Stimulated activated CD8-positive, alpha-beta memory T cell treated with anti-CD3 and anti-CD28 coated beads, Interleukin-15, amount 100 ng/mL, for 1 hour (primary cell): ENCODE measurements around the gene TECPR2.

Source experiments
- DNase-seq: peaks from one replicate; pipeline ENCODE4 v3.0.0-alpha.2; 2020; ENCODE audit warnings: low read depth

TECPR2 gene

DNA sequence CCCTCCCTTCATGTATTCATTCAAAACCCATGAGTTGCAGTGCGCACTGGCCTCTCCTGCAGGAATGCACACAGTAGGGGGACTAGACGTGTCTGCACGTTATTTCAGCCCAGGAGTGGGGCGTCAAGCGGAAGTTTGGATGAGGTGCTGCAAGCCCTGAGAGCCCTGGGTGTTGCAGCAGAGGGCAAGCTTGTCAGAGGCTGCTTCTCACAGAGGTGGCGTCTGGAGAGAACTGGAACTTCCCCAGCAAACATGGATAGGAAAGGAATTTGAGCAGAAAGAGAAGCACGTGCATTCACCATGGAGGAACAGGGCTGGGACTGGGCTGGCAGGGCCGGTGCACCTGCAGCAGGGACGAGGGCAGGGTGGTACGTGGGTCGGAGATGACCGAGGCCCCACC, 64.9 kb downstream of the TECPR2 start:
- no peak for DNase-seq

DNA sequence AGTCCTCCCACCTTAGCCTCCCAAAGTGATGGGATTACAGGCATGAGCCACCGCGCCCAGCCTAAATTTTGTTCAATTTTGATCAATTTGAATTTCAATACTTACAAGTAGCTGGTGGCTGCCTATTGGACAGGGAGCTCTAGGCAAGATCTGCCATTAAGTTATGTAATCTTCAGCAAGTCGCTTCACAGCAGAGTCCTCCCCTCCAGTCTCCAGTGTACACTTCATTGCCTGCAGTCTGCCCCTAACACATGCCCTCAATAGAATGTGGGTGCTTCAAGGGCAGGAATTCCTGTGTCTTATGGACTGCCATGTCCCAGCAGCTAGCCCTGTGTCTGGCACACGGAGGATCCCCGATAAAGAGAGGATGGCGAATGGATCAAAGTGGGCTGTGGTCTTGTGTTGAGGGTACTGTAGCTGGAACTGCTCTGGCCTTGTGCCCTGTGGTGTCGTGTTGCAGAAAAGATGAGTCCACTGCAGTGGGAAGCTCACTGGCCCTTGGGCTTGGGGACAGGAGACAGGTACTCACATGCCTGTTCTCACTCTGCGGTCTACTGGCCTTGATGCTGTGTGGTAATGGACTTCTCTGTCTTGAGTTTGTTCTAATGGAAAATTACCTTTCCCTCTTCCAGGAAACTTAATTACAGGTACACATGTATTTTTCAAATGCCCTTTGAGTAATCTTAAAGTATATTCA, 67.6 kb downstream of the TECPR2 start:
- no peak for DNase-seq

DNA sequence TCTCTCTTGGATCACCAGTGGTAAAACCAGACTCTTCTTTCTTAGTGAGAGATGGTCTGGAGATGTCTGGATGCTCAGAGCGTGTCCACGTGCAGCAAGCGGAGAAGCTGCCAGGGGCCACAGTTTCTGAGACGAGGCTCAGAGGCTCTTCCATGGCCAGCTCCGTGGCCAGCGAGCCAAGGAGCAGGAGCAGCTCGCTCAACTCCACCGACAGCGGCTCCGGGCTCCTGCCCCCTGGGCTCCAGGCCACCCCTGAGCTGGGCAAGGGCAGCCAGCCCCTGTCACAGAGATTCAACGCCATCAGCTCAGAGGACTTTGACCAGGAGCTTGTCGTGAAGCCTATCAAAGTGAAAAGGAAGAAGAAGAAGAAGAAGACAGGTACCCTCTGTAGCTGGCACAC, 69.0 kb downstream of the TECPR2 start:
- DNase-seq, result no peak

DNA sequence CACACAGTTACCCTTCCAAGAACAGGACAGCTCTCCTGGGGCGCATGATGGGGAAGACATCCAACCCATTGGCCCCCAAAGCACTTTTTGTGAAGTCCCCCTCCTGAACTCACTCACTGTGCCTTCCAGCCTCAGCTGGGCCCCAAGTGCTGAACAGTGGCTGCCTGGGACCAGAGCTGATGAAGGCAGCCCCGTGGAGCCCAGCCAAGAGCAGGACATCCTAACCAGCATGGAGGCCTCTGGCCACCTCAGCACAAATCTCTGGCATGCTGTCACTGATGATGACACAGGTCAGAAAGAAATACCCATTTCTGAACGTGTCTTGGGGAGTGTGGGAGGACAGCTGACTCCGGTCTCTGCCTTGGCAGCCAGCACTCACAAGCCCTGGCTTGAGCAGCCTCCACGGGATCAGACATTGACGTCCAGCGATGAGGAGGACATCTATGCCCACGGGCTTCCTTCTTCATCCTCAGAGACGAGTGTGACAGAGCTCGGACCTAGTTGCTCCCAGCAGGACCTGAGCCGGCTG, 72.0 kb downstream of the TECPR2 start:
- DNase-seq, result no peak

DNA sequence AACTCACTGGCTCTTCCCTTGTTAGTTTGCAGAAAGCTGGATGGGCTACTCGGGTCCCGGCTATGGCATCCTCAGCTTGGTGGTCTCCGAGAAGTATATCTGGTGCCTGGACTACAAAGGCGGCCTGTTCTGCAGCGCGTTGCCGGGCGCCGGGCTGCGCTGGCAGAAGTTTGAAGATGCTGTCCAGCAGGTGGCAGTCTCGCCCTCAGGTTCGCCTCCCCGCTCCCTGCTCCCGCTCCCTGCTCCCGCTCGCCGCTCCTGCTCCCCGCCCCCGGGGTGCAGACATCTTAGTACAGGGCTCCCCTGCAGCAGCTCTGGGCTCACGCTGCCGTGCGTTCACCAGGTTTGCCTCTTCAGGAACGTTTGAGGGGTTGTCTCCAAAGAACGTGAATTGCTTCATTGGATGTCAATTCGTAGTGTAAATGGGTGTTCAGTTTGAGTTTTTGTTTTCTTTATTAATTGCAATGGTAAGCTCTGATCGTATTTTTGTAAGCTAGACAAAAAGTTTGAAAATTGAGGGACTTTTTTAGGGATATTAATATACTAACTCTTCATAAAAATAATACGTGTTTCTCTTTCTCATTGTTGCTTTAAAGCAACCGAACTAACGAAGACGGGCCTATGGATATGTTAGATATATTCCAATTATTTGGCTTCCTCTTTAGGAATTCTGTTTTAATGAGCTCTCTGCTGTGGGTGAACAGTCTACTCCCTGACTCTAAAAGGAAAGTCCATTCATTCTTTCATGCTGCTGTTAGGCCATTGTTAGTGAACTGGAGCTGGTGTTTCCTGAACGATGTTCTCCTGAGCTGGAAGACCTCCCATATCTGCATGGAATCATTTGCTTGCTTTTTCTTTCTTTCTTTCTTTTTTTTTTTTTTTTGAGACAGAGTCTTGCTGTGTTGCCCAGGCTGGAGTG, 75.5 kb downstream of the TECPR2 start:
- peak; percentile 27 for DNase-seq

DNA sequence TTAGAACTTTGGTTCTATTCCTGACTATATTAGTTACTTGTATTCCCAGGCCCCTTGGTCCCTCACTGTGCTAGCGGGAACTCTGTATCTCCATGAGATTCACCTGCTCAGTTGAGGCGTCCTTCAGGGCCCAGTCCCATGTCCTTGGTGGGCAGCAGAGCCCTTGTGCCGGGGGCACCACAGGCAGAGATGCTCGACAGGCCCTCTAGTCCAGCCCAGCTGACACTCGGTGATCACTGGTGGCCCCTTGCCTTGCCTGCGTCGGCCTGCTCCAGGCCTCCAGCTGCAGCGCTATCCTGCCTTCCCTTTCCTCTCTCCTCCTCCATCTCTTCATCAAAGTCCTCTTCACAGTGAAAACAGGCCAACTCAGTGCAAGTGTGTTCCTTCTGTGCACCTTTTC, 76.8 kb downstream of the TECPR2 start:
- no peak for DNase-seq

DNA sequence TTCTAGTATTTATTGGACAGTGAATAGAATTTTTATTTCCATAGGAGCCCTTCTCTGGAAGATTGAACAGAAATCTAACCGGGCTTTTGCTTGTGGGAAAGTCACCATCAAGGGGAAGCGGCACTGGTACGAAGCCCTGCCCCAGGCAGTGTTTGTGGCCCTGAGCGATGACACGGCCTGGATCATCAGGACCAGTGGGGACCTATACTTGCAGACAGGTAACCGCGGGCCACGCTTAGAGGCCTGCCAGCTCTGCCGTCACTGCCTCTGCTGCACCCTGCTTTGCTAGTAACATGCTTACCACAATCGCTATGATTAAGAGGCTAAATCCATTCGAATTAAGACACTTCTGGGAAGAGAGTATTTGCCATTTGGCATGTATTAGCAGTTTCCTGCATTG, 77.7 kb downstream of the TECPR2 start:
- no peak for DNase-seq

DNA sequence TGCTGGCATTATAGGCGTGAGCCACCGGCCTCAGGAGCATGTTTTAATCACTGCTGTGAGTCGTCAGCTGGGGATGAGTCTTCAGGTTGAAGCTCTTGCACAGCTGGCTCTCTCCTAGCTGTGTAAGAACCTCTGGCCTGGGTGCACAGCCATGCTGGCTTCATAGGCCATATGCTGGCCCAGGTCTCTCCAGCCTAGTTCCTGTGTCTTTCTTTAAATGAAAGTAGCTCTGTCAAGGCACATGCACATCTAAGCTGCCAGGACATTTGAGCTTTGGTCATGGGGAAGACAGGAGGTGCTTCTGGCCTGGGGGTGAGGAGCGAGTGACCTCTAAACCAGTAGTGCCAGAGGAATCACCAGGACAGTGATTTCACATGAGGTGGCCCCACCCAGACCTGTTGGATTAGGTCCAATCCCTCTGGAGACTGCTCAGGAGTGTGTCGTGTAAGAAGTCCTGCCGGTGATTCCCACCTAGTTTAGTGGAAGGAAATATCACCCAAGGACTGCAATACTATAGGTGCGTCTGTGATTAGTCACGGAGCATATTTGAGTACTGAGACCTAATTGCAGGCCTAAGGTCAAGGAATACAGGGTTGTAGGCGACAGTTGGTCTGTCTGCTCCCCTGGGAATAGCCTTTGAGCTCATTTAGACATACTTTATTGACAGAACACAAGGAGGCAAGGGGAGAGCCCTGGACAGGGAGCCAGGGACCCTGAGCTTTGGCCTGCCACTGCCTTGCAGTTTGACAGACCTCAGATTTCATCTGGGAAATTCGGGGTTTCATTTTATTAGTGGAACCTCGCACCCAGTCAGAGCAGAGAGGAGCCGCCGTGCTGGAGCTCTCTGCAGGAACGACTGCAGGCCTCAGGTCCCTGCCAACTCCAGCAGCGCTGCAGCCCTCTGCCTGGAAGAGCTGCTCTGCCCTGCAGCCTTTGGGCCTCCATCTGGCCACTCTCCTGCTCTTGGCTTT, 79.8 kb downstream of the TECPR2 start:
- no peak for DNase-seq

DNA sequence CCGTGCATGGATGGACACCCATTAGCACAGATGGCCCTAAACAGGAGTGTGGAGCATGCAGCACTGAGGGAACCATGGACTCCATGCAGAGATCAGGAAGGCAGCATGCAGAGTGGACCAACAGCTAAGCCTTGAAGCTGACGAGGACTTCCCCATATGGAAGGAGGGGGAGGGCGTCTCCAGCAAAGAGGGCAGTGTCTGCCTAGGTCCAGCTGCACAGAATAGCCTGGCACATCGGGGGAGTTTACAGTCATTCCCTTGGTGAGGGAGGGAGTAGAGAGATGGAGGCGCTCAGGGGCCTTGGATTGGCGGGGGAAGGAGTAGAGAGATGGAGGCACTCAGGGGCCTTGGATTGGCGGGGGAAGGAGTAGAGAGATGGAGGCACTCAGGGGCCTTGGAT, 82.3 kb downstream of the TECPR2 start:
- no peak for DNase-seq

DNA sequence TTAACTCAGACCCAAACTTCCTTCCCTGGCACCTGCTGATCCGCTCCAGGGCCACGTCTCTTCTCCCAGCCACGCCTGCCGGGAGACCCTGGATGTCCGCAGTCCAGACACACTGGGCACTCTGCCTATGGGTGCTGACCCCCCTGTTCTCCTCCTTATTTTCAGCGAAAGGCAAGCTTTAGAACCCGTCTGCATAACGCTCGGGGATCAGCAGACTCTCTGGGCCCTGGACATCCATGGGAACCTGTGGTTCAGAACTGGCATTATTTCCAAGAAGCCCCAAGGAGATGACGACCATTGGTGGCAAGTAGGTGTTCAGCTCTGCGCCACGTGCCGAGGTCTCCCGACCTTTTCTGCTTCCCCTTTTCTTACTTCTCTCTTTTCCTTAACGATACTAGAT, 82.9 kb downstream of the TECPR2 start:
- DNase-seq, result no peak

DNA sequence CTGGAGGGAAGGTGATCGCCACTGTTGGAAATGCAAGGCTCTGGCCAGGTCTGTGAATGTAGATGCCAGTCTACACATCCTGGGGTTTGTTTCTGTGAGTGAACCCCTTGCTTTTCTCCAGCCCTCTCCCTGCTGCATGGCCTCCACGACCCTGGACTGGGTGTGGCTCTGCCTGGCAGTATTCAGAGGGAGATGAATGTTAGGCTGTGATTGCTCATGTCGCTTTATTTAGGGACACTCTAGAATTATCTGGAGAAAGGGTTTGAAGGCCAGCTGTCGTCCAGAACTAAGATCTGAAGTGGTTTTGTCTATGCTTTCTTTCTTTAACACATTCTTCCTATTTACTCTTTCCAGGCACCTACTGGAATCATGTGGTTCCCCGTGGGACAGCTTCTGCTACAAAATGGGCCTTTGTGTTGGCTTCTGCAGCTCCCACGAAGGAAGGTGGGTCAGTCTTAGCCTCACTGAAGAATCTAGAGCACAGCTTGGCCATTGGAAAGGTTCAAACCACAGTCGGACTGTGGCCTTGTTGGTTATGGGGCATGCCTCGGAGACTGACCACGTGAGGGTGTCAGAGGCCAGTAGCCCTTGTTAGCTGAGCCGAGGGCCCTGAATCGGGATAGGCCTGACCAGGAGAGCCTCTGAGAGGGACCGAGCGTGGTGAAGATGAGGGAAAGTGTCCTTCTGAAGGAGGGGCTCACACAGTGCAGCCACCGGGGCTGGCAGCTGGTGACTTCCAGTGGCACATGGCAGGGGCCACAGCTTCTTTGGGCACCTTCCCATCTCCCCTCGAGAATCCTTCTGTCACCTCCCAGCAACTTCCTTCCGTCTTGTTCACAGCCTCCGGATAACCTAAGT, 87.7 kb downstream of the TECPR2 start:
- DNase-seq, result no peak

DNA sequence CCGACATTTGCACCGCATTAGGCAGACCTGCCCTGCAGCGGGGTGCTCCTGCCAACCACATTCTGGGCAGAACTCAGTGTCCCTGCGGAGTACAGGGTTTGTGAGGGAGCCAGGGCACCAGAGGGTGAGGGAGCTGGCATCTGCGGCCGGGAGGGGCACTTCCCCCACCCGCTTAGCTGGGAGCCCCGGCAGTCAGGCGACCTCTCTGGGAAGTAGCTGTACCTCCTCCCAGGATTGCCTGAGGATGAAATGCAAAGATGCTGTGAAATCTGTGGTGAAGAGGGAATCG, 88.3 kb downstream of the TECPR2 start:
- no peak for DNase-seq

DNA sequence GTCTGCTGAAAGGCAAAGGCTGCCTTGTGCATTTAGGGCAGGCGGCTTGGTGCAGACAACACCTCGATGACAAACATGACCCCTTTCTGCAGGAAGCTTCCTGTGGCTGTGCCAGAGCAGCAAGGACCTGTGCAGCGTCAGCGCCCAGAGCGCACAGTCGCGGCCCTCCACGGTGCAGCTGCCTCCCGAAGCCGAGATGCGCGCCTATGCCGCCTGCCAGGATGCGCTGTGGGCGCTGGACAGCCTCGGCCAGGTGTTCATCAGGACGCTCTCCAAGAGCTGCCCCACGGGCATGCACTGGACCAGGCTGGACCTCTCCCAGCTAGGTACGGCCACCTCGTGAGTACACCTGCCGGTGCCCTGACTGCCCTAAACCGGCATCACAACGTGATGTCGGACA, 89.6 kb downstream of the TECPR2 start:
- no peak for DNase-seq

DNA sequence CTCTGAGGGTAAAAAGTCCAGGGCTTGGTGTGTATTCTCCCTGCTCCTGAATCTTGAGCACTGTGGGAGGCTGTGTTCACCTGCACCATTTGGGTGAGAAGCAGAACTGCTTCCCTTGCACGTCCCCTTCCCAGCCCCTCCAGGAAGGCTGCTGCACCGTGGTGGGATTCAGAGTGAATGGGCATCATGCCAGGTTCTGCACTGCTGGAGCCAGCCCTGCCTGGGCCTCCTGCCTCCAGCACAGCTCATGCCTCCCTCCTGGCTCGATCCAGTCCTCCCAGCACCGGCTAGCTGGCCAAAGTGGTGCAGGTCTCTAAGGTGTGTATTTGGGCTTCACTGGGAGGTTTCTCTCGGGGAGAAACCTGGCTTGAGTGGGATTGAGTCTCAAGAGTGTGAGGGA, 92.0 kb downstream of the TECPR2 start:
- DNase-seq, result no peak

DNA sequence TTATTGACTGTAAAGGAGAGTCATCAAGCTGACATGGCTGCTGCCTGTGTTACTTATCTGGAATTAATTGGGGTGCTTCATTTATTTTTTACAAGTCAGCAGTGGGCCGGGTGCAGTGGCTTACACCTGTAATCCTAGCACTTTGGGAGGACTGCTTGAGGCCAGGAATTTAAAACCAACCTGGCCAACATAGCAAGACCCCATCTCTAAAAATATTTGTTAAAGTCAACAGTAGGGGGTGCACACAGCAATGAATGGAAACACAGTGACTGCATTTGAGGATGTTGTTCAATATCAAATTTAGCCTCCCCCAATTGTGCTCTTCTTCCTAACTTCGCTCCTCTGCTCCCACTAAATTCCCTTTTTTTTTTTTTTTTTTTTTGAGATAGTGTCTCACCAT, 94.8 kb downstream of the TECPR2 start:
- DNase-seq, result no peak

DNA sequence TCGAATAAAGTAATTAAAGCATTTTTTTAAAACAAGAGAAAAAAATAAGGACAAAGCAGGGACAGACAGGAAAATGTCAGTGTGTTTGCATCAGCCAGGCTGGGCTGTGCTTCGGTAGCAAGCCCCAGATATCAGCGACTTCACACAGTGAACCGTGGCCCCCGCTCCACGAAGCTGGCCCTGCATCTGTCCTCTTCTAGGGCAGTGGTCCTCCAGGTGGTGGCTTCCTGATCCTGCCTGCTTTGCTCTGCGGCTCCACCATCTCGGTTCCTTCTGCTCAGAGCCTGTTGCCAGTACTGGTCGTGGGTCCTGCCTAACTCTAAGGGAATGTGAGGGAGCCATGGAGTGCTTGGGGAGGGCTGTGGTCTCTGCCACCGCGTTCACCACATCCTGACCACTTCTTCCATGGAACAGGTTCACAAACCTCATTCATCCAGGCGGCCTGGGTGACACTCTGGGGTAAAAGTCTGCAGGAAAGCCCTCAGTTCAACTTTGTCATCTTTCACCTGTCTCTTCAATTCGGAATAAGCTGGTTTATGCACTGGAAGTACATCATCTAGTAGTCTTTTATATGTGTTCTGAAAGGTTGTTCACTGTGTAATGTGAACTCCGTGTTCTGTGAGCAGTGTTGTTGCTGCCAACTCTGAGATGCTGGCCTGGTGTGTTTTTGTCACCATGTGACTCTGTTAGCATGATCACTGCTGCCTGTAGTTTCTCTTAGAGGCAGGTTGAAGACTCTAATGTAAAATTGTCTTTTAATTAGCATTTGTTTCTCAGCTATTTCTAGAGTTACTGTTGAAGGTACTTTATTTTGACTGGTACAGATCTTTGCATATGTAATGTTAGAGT, 99.0 kb downstream of the TECPR2 start:
- no peak for DNase-seq

DNA sequence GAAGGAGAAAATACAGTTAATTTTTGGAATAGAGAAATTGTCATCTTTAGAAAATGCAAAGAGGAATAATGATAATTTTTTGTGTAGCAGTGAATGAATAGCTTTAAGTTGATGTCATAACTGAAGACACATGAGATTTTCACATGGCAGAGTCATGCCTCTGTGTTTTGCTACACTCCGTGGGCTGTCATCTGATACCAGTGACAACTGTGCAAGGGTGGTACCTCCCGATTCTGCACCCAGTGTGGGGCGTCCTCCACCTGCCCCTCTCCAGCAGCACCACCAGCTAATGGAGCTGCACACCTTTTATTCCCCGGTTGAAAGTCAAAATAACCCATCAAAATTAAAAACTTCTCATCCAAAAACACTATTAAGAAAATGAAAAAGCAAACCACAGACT, 99.7 kb downstream of the TECPR2 start:
- DNase-seq, result no peak

DNA sequence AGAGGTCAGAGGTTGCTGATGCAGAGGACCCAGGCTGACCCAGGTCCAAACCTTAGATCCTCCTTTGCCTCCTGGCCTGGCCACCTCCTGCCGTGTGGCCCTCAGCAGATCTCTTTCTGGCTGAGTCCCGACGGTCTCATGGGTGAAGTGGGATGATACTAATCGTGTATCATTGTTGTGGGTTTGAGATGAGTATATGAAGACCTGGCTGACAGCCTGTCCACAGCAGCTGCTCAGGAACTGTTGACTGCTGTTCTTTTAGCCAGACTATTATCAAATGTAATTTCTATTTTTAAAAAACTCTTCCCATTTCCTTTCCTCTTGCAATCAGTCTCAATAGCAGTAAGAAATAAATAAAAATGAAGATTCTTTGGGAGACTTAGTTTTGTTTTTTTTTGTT, 101.3 kb downstream of the TECPR2 start:
- DNase-seq, result no peak

DNA sequence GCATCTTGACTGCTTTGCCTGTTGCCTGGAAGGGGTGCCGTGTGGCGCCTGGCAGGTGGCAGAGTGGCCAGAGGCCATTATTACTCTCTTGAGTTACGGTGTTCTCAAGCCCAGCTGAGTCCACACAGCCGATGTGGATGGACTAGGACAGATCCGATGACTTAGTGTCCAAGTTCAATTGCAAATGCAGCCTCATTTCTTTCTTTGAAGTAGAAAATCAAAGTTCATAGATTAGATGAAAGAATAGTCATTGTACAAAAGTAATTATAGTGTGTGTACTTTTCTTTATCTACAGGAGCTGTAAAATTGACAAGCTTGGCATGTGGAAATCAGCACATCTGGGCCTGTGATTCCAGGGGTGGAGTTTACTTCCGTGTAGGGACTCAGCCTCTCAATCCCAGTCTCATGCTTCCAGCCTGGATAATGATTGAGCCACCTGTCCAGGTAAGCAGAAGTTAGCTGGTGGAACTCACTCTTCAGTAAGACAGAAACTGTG, 102.2 kb downstream of the TECPR2 start:
- no peak for DNase-seq

DNA sequence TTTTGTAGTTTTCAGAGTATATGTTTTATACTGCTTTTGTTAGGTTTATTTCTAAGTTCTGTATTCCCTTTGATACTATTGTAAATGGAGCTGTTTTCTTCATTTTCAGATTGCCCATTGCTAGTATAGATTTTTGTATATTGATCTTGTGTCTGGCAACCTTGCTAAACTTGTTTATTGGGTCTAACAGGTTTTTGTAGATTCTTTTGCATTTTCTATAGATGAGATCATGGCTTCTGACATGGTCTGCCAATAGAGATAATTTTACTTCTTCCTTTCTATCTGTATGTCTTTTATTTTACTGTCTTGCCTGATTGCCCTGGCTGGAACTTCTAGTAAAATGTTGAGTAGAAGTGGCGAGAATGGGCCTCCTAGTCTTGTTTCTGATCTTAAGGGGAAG, 106.5 kb downstream of the TECPR2 start:
- DNase-seq, result no peak
